Naive thymus-derived CD4-positive, alpha-beta T cell (primary cell): Measurements from ENCODE around the gene FBXL16. TPM values are rescaled to one million over a fixed set of nuclear protein-coding genes. Genes with fewer than 3 reads are reported as not detected.
"Not testable (repeated sequence)": the region's sequence is repeated elsewhere in the genome, so short reads cannot be mapped to it uniquely, and the experiment has no call there.

Experiments used
- ATAC-seq: fragments of 150-1000 bp; cut with Tn5 transposase; 2 replicates; pipeline ENCODE4 v1.10.0; 2021; ENCODE audit warnings: mild to moderate bottlenecking, moderate library complexity
- CTCF ChIA-PET: fragments of 350-600 bp; sonication (Branson Sonifier 250); formaldehyde crosslinking; loops from one replicate; lab custom pipeline; 2021; ENCODE audit warnings: antibody characterized with exemption; lab: Charles Lee
- POLR2A ChIA-PET: fragments of 350-600 bp; sonication (Branson Sonifier 250); formaldehyde crosslinking; loops from one replicate; lab custom pipeline; 2021; ENCODE audit warnings: antibody characterized with exemption, inconsistent platforms; lab: Charles Lee
- DNase-seq, 9 donors: peaks; one replicate each; pipeline versions ENCODE4 v3.0.0 to v3.0.0-alpha.2; 2020 to 2022; ENCODE audit warnings: mixed read lengths in 1 of 9
- H3K27ac ChIP-seq: one replicate; pipeline ENCODE4 v1.7.0; 2013; ENCODE audit warnings: mild to moderate bottlenecking, low read depth, low read length, moderate library complexity
- H3K27me3 ChIP-seq, 2 donors: one replicate each; pipeline ENCODE4 v1.7.0; 2013; ENCODE audit warnings: low read length in 2 of 2, mild to moderate bottlenecking in 2 of 2, moderate library complexity in 2 of 2; ENCODE audit not compliant: control insufficient read depth in 2 of 2, insufficient read depth in 2 of 2
- H3K36me3 ChIP-seq, 3 experiments: 1 replicate in 2 of 3; 2 replicates in 1 of 3; pipeline ENCODE4 v1.7.0; 2013; ENCODE audit warnings: low read length in 3 of 3, mild to moderate bottlenecking in 3 of 3, moderate library complexity in 1 of 3; ENCODE audit not compliant: insufficient read depth in 3 of 3, control insufficient read depth in 2 of 3
- H3K4me1 ChIP-seq, 2 donors: one replicate each; pipeline ENCODE4 v1.7.0; 2013; ENCODE audit warnings: low read length in 2 of 2, mild to moderate bottlenecking in 2 of 2, moderate library complexity in 1 of 2; ENCODE audit not compliant: control insufficient read depth in 2 of 2, insufficient read depth in 2 of 2
- H3K4me3 ChIP-seq: 2 replicates; pipeline ENCODE4 v1.7.0; 2013; ENCODE audit warnings: mild to moderate bottlenecking, low read length
- H3K9me3 ChIP-seq, 3 experiments: 1 replicate in 2 of 3; 2 replicates in 1 of 3; pipeline ENCODE4 v1.7.0; 2013; ENCODE audit warnings: low read length in 3 of 3; ENCODE audit not compliant: control insufficient read depth in 2 of 3
- H3K27ac Mint-ChIP-seq, 9 donors: one replicate each; pipeline ENCODE4 v1.8.0; 2020 to 2022; ENCODE audit warnings: mixed read lengths in 9 of 9, mild to moderate bottlenecking in 8 of 9, moderate library complexity in 5 of 9, inconsistent platforms in 2 of 9
- H3K27me3 Mint-ChIP-seq, 5 donors: one replicate each; pipeline ENCODE4 v1.8.0; 2021 to 2022; ENCODE audit warnings: mixed read lengths in 5 of 5, mild to moderate bottlenecking in 1 of 5
- H3K36me3 Mint-ChIP-seq, 5 donors: one replicate each; pipeline ENCODE4 v1.8.0; 2020 to 2022; ENCODE audit warnings: mixed read lengths in 5 of 5, mild to moderate bottlenecking in 3 of 5, inconsistent platforms in 1 of 5
- H3K4me1 Mint-ChIP-seq, 7 donors: one replicate each; pipeline ENCODE4 v1.8.0; 2020 to 2022; ENCODE audit warnings: mixed read lengths in 7 of 7, mild to moderate bottlenecking in 3 of 7, inconsistent platforms in 1 of 7
- H3K4me3 Mint-ChIP-seq, 10 donors: one replicate each; pipeline ENCODE4 v1.8.0; 2020 to 2022; ENCODE audit warnings: mild to moderate bottlenecking in 10 of 10, mixed read lengths in 10 of 10, moderate library complexity in 6 of 10, inconsistent platforms in 2 of 10
- H3K9me3 Mint-ChIP-seq, 11 donors: one replicate each; pipeline ENCODE4 v1.8.0; 2020 to 2022; ENCODE audit warnings: mixed read lengths in 11 of 11, mild to moderate bottlenecking in 4 of 11, inconsistent platforms in 1 of 11, moderate library complexity in 1 of 11
- intact Hi-C, 2 donors: fragments of 100-400 bp; cut with micrococcal nuclease; formaldehyde crosslinking; loops; one replicate each; pipeline ENCODE4 v1.15.1; 2023
- polyA plus RNA-seq, 2 donors: library from polyadenylated mRNA; unstranded; fragments of 300-500 nt; fragmentation: Illumina TruSeq; gene quantifications; one replicate each; pipeline ENCODE4 v1.2.3, GENCODE V29; 2021
- total RNA-seq, 6 experiments: library from RNA in 5 of 6; stranded (reverse) in 5 of 6; gene quantifications; 1 replicate in 5 of 6; 2 replicates in 1 of 6; pipeline ENCODE4 v1.2.3 and lab custom pipeline; 2021 to 2026

The FBXL16 gene
- total and polyA plus RNA-seq, 7 experiments from 2014 or later: 11.1 to 45.4 (median 18.0) TPM

GRCh38 chr16:691242-691641, 14.4 kb downstream of the FBXL16 start:
- Mint-ChIP-seq H3K4me1 (peaks cover 4 to 45% (median 27%) of the 10 kb centered on the region in 7 donors), H3K27me3 (peaks cover 0 to 19% (median 0%) of the 10 kb centered on the region in 5 donors), H3K27ac (peak overlapping the region in 8 of 9 donors; percentile 2 to 92 (median 86)), H3K4me3 (peak overlapping the region; percentile 64 to 93 (median 90))
- H3K4me3 ChIP-seq, H3K27me3 ChIP-seq, CTCF ChIA-PET, ATAC-seq, intact Hi-C loops, H3K27ac ChIP-seq, H3K36me3 Mint-ChIP-seq, H3K9me3 Mint-ChIP-seq, H3K9me3 ChIP-seq, DNase-seq: not testable (repeated sequence)
- POLR2A ChIA-PET: interaction anchor here (1.5 to 3.7 kb wide), 3 partner anchors 10 to 55 kb away, joined by 3 to 34 read pairs (median 7); partner anchors contain the start of genes ANTKMT, METTL26 and STUB1
- Histone ChIP-seq H3K36me3 (peaks cover 0 to 18% (median 0%) of the 10 kb centered on the region in 3 experiments), H3K4me1 (peaks cover 8 to 25% of the 10 kb centered on the region in 2 donors)

- POLR2A ChIA-PET: interaction anchor here (0.7 to 3.7 kb wide), 13 partner anchors 8 to 1476 kb away, joined by 3 to 34 read pairs (median 4); partner anchors contain the start of genes ANTKMT, METTL26, RHOT2 and STUB1
- Mint-ChIP-seq H3K4me1 (peaks cover 4 to 35% (median 20%) of the 10 kb centered on the region in 7 donors), H3K9me3 (peaks cover 0 to 2% (median 0%) of the 10 kb centered on the region in 11 donors), H3K27me3 (peaks cover 0 to 17% (median 0%) of the 10 kb centered on the region in 5 donors), H3K27ac (peak overlapping the region; percentile 87 to 94 (median 90)), H3K36me3 (peaks cover 0 to 4% (median 0%) of the 10 kb centered on the region in 5 donors), H3K4me3 (peak overlapping the region; percentile 89 to 94 (median 92))
- no peaks in the 10 kb centered on the region for H3K9me3 ChIP-seq
- DNase-seq: no peak
- intact Hi-C loops: no loop called here
- H3K4me3 ChIP-seq: peak overlapping the region; percentile 75
- peaks cover 0 to 25% (median 0%) of the 10 kb centered on the region in 3 experiments for H3K36me3 ChIP-seq
- peak overlapping the region; percentile 86 for H3K27ac ChIP-seq
- H3K27me3 ChIP-seq: no peaks in the 10 kb centered on the region
- H3K4me1 ChIP-seq: peaks cover 7 to 25% of the 10 kb centered on the region in 2 donors
- no peak for ATAC-seq
- CTCF ChIA-PET: interaction anchor here (1.3 kb wide), 1 partner anchor 21 kb away, joined by 3 read pairs; no protein-coding TSS in a partner anchor
Observed at GRCh38 chr16:689175-689897, 16.3 kb downstream of the FBXL16 start.

- intact Hi-C loops: no loop called here
- ChIA-PET CTCF (no interaction called here), POLR2A (interaction anchor here (0.8 to 3.7 kb wide), 4 partner anchors 8 to 33 kb away, joined by 3 to 33 read pairs (median 6); partner anchors contain the start of gene RHOT2)
- H3K27ac Mint-ChIP-seq: no peak overlapping the region
- H3K36me3 ChIP-seq: peaks cover 0 to 33% (median 11%) of the 10 kb centered on the region in 3 experiments
- H3K4me3 ChIP-seq: no peak overlapping the region
- ATAC-seq: no peak
- H3K9me3 Mint-ChIP-seq: peaks cover 0 to 2% (median 0%) of the 10 kb centered on the region in 11 donors
- DNase-seq: no peak
- H3K4me1 Mint-ChIP-seq: peaks cover 7 to 34% (median 23%) of the 10 kb centered on the region in 7 donors
- no peak overlapping the region for H3K27ac ChIP-seq
- H3K4me1 ChIP-seq: peaks cover 7 to 32% of the 10 kb centered on the region in 2 donors
- H3K9me3 ChIP-seq: no peaks in the 10 kb centered on the region
- H3K4me3 Mint-ChIP-seq: peak overlapping the region in 1 of 10 donors; percentile 91
- H3K27me3 Mint-ChIP-seq: peaks cover 0 to 5% (median 0%) of the 10 kb centered on the region in 5 donors
- H3K27me3 ChIP-seq: no peaks in the 10 kb centered on the region
- H3K36me3 Mint-ChIP-seq: peaks cover 0 to 4% (median 2%) of the 10 kb centered on the region in 5 donors
Observed at GRCh38 chr16:687499-687898, 18.1 kb downstream of the FBXL16 start.

GRCh38 chr16:686459-687260, 18.9 kb downstream of the FBXL16 start:
- Mint-ChIP-seq H3K27me3 (no peaks in the 10 kb centered on the region), H3K27ac (peak overlapping the region in 2 of 9 donors; percentile 23 to 52), H3K4me3 (peak overlapping the region in 2 of 10 donors; percentile 12 to 63), H3K4me1 (peaks cover 5 to 36% (median 26%) of the 10 kb centered on the region in 7 donors), H3K9me3 (peaks cover 0 to 2% (median 0%) of the 10 kb centered on the region in 11 donors), H3K36me3 (peaks cover 0 to 8% (median 4%) of the 10 kb centered on the region in 5 donors)
- POLR2A ChIA-PET: interaction anchor here (0.6 to 2.2 kb wide), 4 partner anchors 9 to 1829 kb away, joined by 3 to 10 read pairs (median 3); no protein-coding TSS in a partner anchor
- Histone ChIP-seq H3K27me3 (no peaks in the 10 kb centered on the region), H3K4me1 (peaks cover 7 to 34% of the 10 kb centered on the region in 2 donors), H3K27ac (no peak overlapping the region), H3K4me3 (no peak overlapping the region), H3K9me3 (no peaks in the 10 kb centered on the region), H3K36me3 (peaks cover 0 to 42% (median 12%) of the 10 kb centered on the region in 3 experiments)
- CTCF ChIA-PET: no interaction called here
- DNase-seq (no peak), ATAC-seq (no peak)
- intact Hi-C loops: no loop called here

GRCh38 chr16:685967-686366, 19.6 kb downstream of the FBXL16 start:
- no peak overlapping the region for H3K4me3 ChIP-seq
- Mint-ChIP-seq H3K27ac (peak overlapping the region in 1 of 9 donors; percentile 52), H3K9me3 (no peaks in the 10 kb centered on the region), H3K36me3 (peaks cover 0 to 9% (median 4%) of the 10 kb centered on the region in 5 donors), H3K4me3 (peak overlapping the region in 6 of 10 donors; percentile 25 to 63 (median 48)), H3K27me3 (no peaks in the 10 kb centered on the region), H3K4me1 (peaks cover 8 to 40% (median 27%) of the 10 kb centered on the region in 7 donors)
- CTCF ChIA-PET: no interaction called here
- no peak overlapping the region for H3K27ac ChIP-seq
- ATAC-seq: no peak
- intact Hi-C loops: loop anchor here (2.0 kb wide), 3 partner anchors 17 to 623 kb away; partner anchors contain the start of genes CIAO3 (in 1 of the 2), RHOT2 (in 1 of the 2) and UBE2I (in 1 of the 2)
- H3K9me3 ChIP-seq: no peaks in the 10 kb centered on the region
- peaks cover 8 to 41% of the 10 kb centered on the region in 2 donors for H3K4me1 ChIP-seq
- POLR2A ChIA-PET: interaction anchor here (1.1 to 2.2 kb wide), 2 partner anchors 10 to 15 kb away, joined by 3 to 10 read pairs; no protein-coding TSS in a partner anchor
- H3K36me3 ChIP-seq: peaks cover 0 to 46% (median 12%) of the 10 kb centered on the region in 3 experiments
- H3K27me3 ChIP-seq: no peaks in the 10 kb centered on the region
- no peak for DNase-seq
